AG04449 (cell line): ENCODE results near the gene UTP11.
A peak's percentile ranks its signal among the peaks of the same experiment; 100 is the strongest.

ENCODE experiments used
- CTCF ChIA-PET: fragments of 350-600 bp; formaldehyde crosslinking; extraction: SDS; loops from one replicate; lab custom pipeline; 2021; ENCODE audit warnings: antibody characterized with exemption; lab: Yijun Ruan, JAX
- POLR2A ChIA-PET: fragments of 400-600, 350-600 bp; formaldehyde crosslinking; extraction: SDS; loops from one replicate; lab custom pipeline; 2020; ENCODE audit warnings: antibody characterized with exemption, inconsistent platforms; lab: Yijun Ruan, JAX
- DNase-seq: peaks from one replicate; pipeline ENCODE4 v3.0.0-alpha.2; 2010; ENCODE audit warnings: low read depth, low spot score
- H3K4me3 ChIP-seq: 2 replicates; pipeline ENCODE4 v1.5.1; 2011; ENCODE audit warnings: low read depth, mild to moderate bottlenecking, control low read depth, low read length
- CTCF ChIP-seq: IDR thresholded peaks from one replicate; pipeline ENCODE4 v1.5.1; 2011; ENCODE audit warnings: mild to moderate bottlenecking, moderate library complexity, low read length, control low read depth, inconsistent platforms; ENCODE audit not compliant: insufficient read depth; ENCODE audit errors: missing control alignments

Gene UTP11

GRCh38 chr1:37997256-37998088 is 15.1 kb upstream of the UTP11 start:
- no peak for TF ChIP-seq CTCF
- POLR2A ChIA-PET: interaction anchor here (0.7 to 1.9 kb wide), 2 partner anchors 11 to 15 kb away, joined by 3 to 7 read pairs; partner anchors contain the start of gene UTP11
- CTCF ChIA-PET: interaction anchor here (2.1 to 16.5 kb wide), 3 partner anchors 7 to 23 kb away, joined by 5 to 398 read pairs (median 68); partner anchors contain the start of genes SF3A3 and UTP11
- no peak for DNase-seq
- no peak overlapping the region for H3K4me3 ChIP-seq

GRCh38 chr1:37998089-37998808 is 14.3 kb upstream of the UTP11 start:
- DNase-seq: no peak
- CTCF ChIA-PET: interaction anchor here (2.1 to 16.5 kb wide), 3 partner anchors 8 to 22 kb away, joined by 5 to 398 read pairs (median 68); partner anchors contain the start of genes SF3A3 and UTP11
- TF ChIP-seq CTCF: no peak
- H3K4me3 ChIP-seq: no peak overlapping the region
- POLR2A ChIA-PET: no interaction called here

GRCh38 chr1:37998913-37999429 is 13.6 kb upstream of the UTP11 start:
- TF ChIP-seq CTCF: no peak
- no peak for DNase-seq
- ChIA-PET CTCF (interaction anchor here (6.8 to 16.5 kb wide), 2 partner anchors 8 to 22 kb away, joined by 68 to 398 read pairs; partner anchors contain the start of genes SF3A3 and UTP11), POLR2A (interaction anchor here (0.7 to 3.3 kb wide), 2 partner anchors 11 to 13 kb away, joined by 3 to 26 read pairs; partner anchors contain the start of gene UTP11)
- no peak overlapping the region; the same call in 1 of the 2 replicates for H3K4me3 ChIP-seq

- no peak for TF ChIP-seq CTCF
- DNase-seq: no peak
- peak overlapping the region; percentile 36 for H3K4me3 ChIP-seq
- POLR2A ChIA-PET: interaction anchor here (0.7 to 3.3 kb wide), 4 partner anchors 10 to 30 kb away, joined by 3 to 26 read pairs (median 6); partner anchors contain the start of genes SF3A3 and UTP11
- CTCF ChIA-PET: interaction anchor here (0.8 to 16.5 kb wide), 3 partner anchors 9 to 21 kb away, joined by 3 to 398 read pairs (median 68); partner anchors contain the start of genes SF3A3 and UTP11
These were observed 12.9 kb upstream of the UTP11 start for GRCh38 chr1:37999430-38000232.

GRCh38 chr1:38000233-38000528 is 12.4 kb upstream of the UTP11 start:
- ChIA-PET POLR2A (interaction anchor here (1.3 to 3.3 kb wide), 3 partner anchors 10 to 30 kb away, joined by 6 to 26 read pairs (median 6); partner anchors contain the start of genes SF3A3 and UTP11), CTCF (interaction anchor here (0.8 to 16.5 kb wide), 4 partner anchors 9 to 835 kb away, joined by 3 to 398 read pairs (median 36); partner anchors contain the start of genes SF3A3 and UTP11)
- DNase-seq: no peak
- peak overlapping the region; percentile 36 for H3K4me3 ChIP-seq
- TF ChIP-seq CTCF: no peak
